Adrenal gland (tissue), 5 donors: Measurements from ENCODE around the gene AGAP5.

Source experiments
- POLR2A ChIP-seq, 2 donors: fragments of 450-650 bp; IDR thresholded peaks; one replicate each; pipeline ENCODE4 v1.6.1; 2017; ENCODE audit warnings: antibody characterized with exemption in 2 of 2, mild to moderate bottlenecking in 2 of 2, moderate library complexity in 1 of 2
- TF ChIP-seq, protein P1 (sequence below), 6 experiments: fragments of 450-650 bp in 4 of 6; fragments of 200-600 bp in 2 of 6; sonication (generic) in 1 of 6; IDR thresholded peaks; 1 replicate in 5 of 6; 2 replicates in 1 of 6; pipeline versions ENCODE4 v1.5.1 to v1.8.0; 2016 to 2021; ENCODE audit warnings: antibody characterized with exemption in 6 of 6, mild to moderate bottlenecking in 2 of 6, moderate library complexity in 1 of 6
- donor health status: DM: no; HTN: no; CAD: no.

DNA sequence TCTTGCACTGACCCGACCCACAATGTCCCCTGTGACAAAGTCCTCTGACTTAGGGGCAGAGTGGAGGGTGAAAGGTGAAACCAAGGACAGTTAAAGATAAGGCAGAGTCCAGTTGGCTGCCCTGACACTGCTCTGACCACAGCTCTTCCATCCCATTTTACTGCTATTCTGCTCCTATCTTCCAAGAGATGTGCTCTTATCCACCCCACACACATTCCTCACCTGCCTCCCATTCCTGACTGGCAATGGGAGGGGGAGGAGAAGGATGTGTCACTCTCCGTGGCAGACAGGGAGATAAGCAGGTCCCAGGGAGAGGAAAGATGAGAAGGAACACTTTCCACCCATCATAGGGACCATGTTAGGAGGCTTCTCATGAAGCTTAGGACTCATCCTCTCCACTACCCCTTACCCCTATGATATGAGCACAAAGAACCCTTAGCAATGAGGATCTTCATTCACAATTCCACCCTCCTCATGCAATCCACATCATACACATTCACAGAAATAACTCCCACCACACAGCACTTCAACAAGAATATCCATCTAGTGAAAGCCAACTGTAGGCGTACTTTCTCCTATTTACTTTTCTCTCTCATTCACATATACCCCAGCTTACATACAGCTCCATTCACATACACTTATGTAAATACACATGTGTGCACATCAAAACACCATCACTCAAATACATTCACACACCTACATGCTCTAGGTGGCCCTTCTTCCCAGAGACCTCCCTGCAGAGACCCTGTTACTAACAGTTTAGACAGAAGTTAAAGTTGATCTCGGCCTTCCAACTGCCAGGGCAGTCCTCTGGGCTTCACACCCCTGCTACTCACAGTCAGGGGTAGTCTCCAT is 48.7 kb downstream of the AGAP5 start:
- TF ChIP-seq, protein P1, sequence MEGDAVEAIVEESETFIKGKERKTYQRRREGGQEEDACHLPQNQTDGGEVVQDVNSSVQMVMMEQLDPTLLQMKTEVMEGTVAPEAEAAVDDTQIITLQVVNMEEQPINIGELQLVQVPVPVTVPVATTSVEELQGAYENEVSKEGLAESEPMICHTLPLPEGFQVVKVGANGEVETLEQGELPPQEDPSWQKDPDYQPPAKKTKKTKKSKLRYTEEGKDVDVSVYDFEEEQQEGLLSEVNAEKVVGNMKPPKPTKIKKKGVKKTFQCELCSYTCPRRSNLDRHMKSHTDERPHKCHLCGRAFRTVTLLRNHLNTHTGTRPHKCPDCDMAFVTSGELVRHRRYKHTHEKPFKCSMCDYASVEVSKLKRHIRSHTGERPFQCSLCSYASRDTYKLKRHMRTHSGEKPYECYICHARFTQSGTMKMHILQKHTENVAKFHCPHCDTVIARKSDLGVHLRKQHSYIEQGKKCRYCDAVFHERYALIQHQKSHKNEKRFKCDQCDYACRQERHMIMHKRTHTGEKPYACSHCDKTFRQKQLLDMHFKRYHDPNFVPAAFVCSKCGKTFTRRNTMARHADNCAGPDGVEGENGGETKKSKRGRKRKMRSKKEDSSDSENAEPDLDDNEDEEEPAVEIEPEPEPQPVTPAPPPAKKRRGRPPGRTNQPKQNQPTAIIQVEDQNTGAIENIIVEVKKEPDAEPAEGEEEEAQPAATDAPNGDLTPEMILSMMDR (IDR thresholded peaks at IDR 0.05): no peak
- no peak for TF ChIP-seq POLR2A (IDR thresholded peaks at IDR 0.05)
